Heart right ventricle (tissue), 16 donors: ENCODE data around the gene EFNB3. TPM values are rescaled to one million over a fixed set of nuclear protein-coding genes. Genes with fewer than 3 reads are reported as not detected.

Source experiments
- ATAC-seq, 8 donors: fragments of 200-7000 bp; cut with Tn5 transposase; one replicate each; pipeline ENCODE4 v1.9.1; 2020; ENCODE audit warnings: mild to moderate bottlenecking in 8 of 8, moderate library complexity in 8 of 8, moderate number of reproducible peaks in 1 of 8
- DNase-seq, 2 donors: peaks; one replicate each; pipeline ENCODE4 v3.0.0-alpha.2; 2020
- H3K27ac ChIP-seq, 10 donors: fragments of 200-600 bp; sonication (generic) in 2 of 10; one replicate each; pipeline versions ENCODE4 v1.5.0 to v1.8.0; 2020 to 2022; ENCODE audit warnings: mild to moderate bottlenecking in 3 of 10
- H3K27me3 ChIP-seq, 7 donors: fragments of 200-600 bp; one replicate each; pipeline ENCODE4 v1.8.0; 2021 to 2022; ENCODE audit warnings: mild to moderate bottlenecking in 2 of 7
- H3K36me3 ChIP-seq, 9 donors: fragments of 200-600 bp; sonication (generic) in 1 of 9; one replicate each; pipeline versions ENCODE4 v1.5.0 to v1.8.0; 2020 to 2022; ENCODE audit warnings: mild to moderate bottlenecking in 2 of 9
- H3K4me1 ChIP-seq, 9 donors: fragments of 200-600 bp; sonication (generic) in 1 of 9; one replicate each; pipeline versions ENCODE4 v1.5.0 to v1.8.0; 2020 to 2022; ENCODE audit warnings: mild to moderate bottlenecking in 4 of 9
- H3K4me3 ChIP-seq, 10 donors: fragments of 200-600 bp; sonication (generic) in 2 of 10; one replicate each; pipeline versions ENCODE4 v1.5.0 to v1.8.0; 2020 to 2022; ENCODE audit warnings: mild to moderate bottlenecking in 7 of 10, moderate library complexity in 2 of 10
- H3K9me3 ChIP-seq, 11 donors: fragments of 200-600 bp in 10 of 11; sonication (generic) in 2 of 11; one replicate each; pipeline versions ENCODE4 v1.5.0 to v1.8.0; 2013 to 2022; ENCODE audit warnings: mild to moderate bottlenecking in 2 of 11, control low read depth in 1 of 11, moderate library complexity in 1 of 11
- WGBS, 2 donors: extraction: QIAGEN DNeasy Blood & Tissue Kit; methylation state at CpG; one replicate each; pipeline ENCODE4 v1.1.7; 2013; ENCODE audit warnings: inconsistent platforms in 1 of 2; 5-methylcytosine and 5-hydroxymethylcytosine counted together
- intact Hi-C, 10 donors: fragments of 100-400 bp; cut with DNase I; formaldehyde crosslinking; loops; one replicate each; pipeline versions ENCODE4 v1.11.1 to v1.14.2; 2022
- polyA plus RNA-seq, 2 donors: library from polyadenylated mRNA; stranded (reverse); fragments of 200-250 nt; gene quantifications; one replicate each; pipeline ENCODE4 v1.2.3, GENCODE V29; 2013
- total RNA-seq, 10 donors: library from RNA; stranded (reverse); fragmentation: NEBNext Ultra II Directional in 3 of 10; extraction: Animal tissue kit (Norgen Biotek cat#: 25700) in 3 of 10; gene quantifications; one replicate each; pipeline versions ENCODE4 v1.2.1 to v1.2.4, GENCODE V29; 2021 to 2023
- TF ChIP-seq, protein P1 (sequence below), 9 donors: fragments of 200-600 bp; sonication (generic) in 2 of 9; IDR thresholded peaks; one replicate each; pipeline versions ENCODE4 v1.5.0 to v1.8.0; 2021 to 2022; ENCODE audit warnings: antibody characterized with exemption in 9 of 9, mild to moderate bottlenecking in 5 of 9, moderate library complexity in 1 of 9
- donor health status: Arrhythmogenic right ventricular cardiomyopathy.
- donor health status: ischemic (EF 13 %, LVEDD 7.1; RV severe dilation, severe dysfunction).
- donor health status: healthy with polysubstance abuse.
- donor health status: DM: no; HTN: yes; CAD: no.
- donor health status: DM: no; HTN: no; CAD: no.
- donor health status: ischemic (EF 25% LVEDD 6.9; RV normal size, moderate dysfunction).
- donor health status: ischemic (EF 25% LVEDD 5.7; RV mildly dilated, moderate dysfunction).
- donor health status: healthy.
- donor health status: DM: yes; HTN: yes; CAD: no.
- donor health status: Ischemic cardiomyopathy.
- donor health status: ischemic (EF 35%, LVEDD 5.7; RV mildly dilated, moderate dysfunction).
- donor health status: nonischemic (EF 11% LVEDD 7.7; RV severe dilation, severe dysfunction).
- donor health status: DM: yes; HTN: yes; CAD: no.
- donor health status: PGD.
- donor health status: ischemic (EF 29% LVEDD 5.4; RV normal size, mild dysfunction).
- donor health status: nonischemic (EF 23%, LVEDD 6.1; RV moderate dilation, normal function).

The EFNB3 gene
- total and polyA plus RNA-seq, 12 donors: 0.17 to 1.3 (median 0.53) TPM

GRCh38 chr17:7706631-7707354 is 1.8 kb downstream of the EFNB3 start:
- DNase-seq (no peak), ATAC-seq (no peak)
- TF ChIP-seq, protein P1, sequence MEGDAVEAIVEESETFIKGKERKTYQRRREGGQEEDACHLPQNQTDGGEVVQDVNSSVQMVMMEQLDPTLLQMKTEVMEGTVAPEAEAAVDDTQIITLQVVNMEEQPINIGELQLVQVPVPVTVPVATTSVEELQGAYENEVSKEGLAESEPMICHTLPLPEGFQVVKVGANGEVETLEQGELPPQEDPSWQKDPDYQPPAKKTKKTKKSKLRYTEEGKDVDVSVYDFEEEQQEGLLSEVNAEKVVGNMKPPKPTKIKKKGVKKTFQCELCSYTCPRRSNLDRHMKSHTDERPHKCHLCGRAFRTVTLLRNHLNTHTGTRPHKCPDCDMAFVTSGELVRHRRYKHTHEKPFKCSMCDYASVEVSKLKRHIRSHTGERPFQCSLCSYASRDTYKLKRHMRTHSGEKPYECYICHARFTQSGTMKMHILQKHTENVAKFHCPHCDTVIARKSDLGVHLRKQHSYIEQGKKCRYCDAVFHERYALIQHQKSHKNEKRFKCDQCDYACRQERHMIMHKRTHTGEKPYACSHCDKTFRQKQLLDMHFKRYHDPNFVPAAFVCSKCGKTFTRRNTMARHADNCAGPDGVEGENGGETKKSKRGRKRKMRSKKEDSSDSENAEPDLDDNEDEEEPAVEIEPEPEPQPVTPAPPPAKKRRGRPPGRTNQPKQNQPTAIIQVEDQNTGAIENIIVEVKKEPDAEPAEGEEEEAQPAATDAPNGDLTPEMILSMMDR (IDR thresholded peaks at IDR 0.05): no peak
- intact Hi-C loops: no loop called here
- H3K9me3 ChIP-seq: no peaks in the 10 kb centered on the region
- peaks cover 5 to 66% (median 45%) of the 10 kb centered on the region in 7 donors for H3K27me3 ChIP-seq
- no peak overlapping the region for H3K27ac ChIP-seq
- H3K4me3 ChIP-seq: no peak overlapping the region
- peaks cover 7 to 26% (median 21%) of the 10 kb centered on the region in 9 donors for H3K4me1 ChIP-seq
- WGBS, 2 donors: 92 to 96% methylated on average over 3 of the region's 3 CpGs
- H3K36me3 ChIP-seq: peaks cover 0 to 13% (median under 1%) of the 10 kb centered on the region in 9 donors

DNA sequence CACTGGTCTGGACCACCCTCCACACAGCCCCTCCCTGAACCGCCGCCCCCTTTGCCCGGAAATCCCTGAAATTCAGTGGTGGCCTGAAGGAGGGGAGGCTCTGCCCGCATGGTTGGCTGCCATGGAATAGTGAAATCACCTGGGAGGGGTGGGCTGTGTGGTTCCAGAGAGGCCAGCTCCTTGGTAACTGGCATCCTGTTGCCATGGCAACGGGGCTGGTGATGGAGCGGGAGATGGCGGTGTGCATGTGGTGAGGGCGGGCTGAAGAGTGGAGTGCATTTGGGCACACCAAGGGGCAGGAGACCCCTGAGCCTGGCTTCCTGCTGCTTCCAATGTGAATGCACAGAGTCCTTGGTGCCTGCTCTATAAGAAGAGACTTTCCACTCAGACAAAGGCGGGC is 2.4 kb downstream of the EFNB3 start:
- TF ChIP-seq, protein P1 (IDR thresholded peaks at IDR 0.05): no peak
- Histone ChIP-seq H3K9me3 (no peaks in the 10 kb centered on the region), H3K27me3 (peaks cover 5 to 73% (median 52%) of the 10 kb centered on the region in 7 donors), H3K36me3 (peaks cover 0 to 7% (median 0%) of the 10 kb centered on the region in 9 donors), H3K4me1 (peaks cover 7 to 26% (median 21%) of the 10 kb centered on the region in 9 donors), H3K27ac (no peak overlapping the region), H3K4me3 (no peak overlapping the region)
- 86 to 92% methylated on average over 9 of the region's 9 CpGs for WGBS, 2 donors
- DNase-seq (no peak), ATAC-seq (no peak)
- intact Hi-C loops: no loop called here

DNA sequence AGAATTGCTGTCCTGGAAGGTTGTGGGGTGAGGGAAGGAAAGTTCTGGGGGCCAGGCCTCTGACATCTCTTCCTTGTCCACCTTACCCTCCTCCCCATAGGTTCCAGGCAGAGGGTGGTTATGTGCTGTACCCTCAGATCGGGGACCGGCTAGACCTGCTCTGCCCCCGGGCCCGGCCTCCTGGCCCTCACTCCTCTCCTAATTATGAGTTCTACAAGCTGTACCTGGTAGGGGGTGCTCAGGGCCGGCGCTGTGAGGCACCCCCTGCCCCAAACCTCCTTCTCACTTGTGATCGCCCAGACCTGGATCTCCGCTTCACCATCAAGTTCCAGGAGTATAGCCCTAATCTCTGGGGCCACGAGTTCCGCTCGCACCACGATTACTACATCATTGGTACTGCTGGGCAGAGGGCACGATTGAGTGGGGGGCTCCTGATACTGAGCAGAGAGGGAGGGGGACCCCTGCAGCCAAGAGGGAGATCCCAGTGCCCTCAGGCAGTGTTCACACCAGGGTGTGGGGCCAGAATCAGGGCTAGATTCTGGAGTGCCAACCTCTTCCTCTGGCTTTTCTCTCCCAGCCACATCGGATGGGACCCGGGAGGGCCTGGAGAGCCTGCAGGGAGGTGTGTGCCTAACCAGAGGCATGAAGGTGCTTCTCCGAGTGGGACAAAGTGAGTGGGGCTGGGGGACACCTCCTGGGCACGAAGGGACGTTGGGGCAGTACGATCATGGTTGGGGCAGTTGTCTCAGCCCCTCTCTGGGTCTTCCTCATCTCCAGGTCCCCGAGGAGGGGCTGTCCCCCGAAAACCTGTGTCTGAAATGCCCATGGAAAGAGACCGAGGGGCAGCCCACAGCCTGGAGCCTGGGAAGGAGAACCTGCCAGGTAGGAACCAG is 3.1 kb downstream of the EFNB3 start:
- DNase-seq (no peak), ATAC-seq (no peak)
- WGBS, 2 donors: 89 to 92% methylated on average over 22 of the region's 22 CpGs
- Histone ChIP-seq H3K27ac (no peak overlapping the region), H3K9me3 (no peaks in the 10 kb centered on the region), H3K27me3 (peaks cover 5 to 72% (median 58%) of the 10 kb centered on the region in 7 donors), H3K4me1 (peaks cover 7 to 26% (median 21%) of the 10 kb centered on the region in 9 donors), H3K36me3 (peaks cover 0 to under 1% (median 0%) of the 10 kb centered on the region in 9 donors), H3K4me3 (no peak overlapping the region)
- TF ChIP-seq, protein P1 (IDR thresholded peaks at IDR 0.05): no peak
- intact Hi-C loops: no loop called here

GRCh38 chr17:7709031-7709430 is 4.0 kb downstream of the EFNB3 start:
- Histone ChIP-seq H3K27ac (no peak overlapping the region), H3K4me3 (no peak overlapping the region), H3K4me1 (peaks cover 3 to 23% (median 17%) of the 10 kb centered on the region in 9 donors), H3K9me3 (no peaks in the 10 kb centered on the region), H3K27me3 (peaks cover 5 to 73% (median 59%) of the 10 kb centered on the region in 7 donors), H3K36me3 (no peaks in the 10 kb centered on the region)
- intact Hi-C loops: no loop called here
- no peak for ATAC-seq
- WGBS, 2 donors: 91% methylated on average over 11 of the region's 11 CpGs
- DNase-seq: no peak
- TF ChIP-seq, protein P1 (IDR thresholded peaks at IDR 0.05): no peak
